Retinal pigment epithelial cell (primary cell): ENCODE data around the gene TRAF2.

Source experiments
- DNase-seq: peaks from one replicate; pipeline ENCODE4 v3.0.0-alpha.2; 2010; ENCODE audit warnings: low read depth
- H3K4me3 ChIP-seq: 2 replicates; pipeline ENCODE4 v1.5.1; 2011; ENCODE audit warnings: mild to moderate bottlenecking, low read length, control low read depth, moderate library complexity
- TF ChIP-seq, protein P1 (sequence below): conservative IDR thresholded peaks from 2 replicates; pipeline ENCODE4 v1.5.1; 2011; ENCODE audit warnings: low read depth, low read length, control low read depth, inconsistent platforms

The TRAF2 gene

DNA sequence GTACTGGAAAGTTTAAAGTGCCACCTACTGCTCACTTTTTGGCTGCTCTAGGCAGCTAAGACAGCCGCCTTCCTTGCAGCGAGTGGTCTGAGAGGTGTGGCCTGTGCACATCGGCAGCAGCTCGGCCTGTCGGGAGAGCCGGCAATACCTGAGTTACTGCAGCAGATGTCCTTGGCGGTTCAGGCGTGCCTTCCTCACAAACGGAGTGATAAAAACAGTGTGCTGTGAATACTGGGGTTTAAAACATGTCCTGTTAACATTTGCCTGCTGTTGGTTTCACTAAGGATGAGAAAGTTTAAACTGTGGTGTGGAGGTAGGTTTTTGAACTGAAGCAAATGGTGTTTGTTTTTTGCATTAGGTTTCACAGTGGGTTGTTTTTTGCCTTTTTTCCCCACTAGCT is 12.9 kb downstream of the TRAF2 start:
- TF ChIP-seq, protein P1, sequence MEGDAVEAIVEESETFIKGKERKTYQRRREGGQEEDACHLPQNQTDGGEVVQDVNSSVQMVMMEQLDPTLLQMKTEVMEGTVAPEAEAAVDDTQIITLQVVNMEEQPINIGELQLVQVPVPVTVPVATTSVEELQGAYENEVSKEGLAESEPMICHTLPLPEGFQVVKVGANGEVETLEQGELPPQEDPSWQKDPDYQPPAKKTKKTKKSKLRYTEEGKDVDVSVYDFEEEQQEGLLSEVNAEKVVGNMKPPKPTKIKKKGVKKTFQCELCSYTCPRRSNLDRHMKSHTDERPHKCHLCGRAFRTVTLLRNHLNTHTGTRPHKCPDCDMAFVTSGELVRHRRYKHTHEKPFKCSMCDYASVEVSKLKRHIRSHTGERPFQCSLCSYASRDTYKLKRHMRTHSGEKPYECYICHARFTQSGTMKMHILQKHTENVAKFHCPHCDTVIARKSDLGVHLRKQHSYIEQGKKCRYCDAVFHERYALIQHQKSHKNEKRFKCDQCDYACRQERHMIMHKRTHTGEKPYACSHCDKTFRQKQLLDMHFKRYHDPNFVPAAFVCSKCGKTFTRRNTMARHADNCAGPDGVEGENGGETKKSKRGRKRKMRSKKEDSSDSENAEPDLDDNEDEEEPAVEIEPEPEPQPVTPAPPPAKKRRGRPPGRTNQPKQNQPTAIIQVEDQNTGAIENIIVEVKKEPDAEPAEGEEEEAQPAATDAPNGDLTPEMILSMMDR, result no peak
- no peak for DNase-seq
- H3K4me3 ChIP-seq, result no peak overlapping the region

DNA sequence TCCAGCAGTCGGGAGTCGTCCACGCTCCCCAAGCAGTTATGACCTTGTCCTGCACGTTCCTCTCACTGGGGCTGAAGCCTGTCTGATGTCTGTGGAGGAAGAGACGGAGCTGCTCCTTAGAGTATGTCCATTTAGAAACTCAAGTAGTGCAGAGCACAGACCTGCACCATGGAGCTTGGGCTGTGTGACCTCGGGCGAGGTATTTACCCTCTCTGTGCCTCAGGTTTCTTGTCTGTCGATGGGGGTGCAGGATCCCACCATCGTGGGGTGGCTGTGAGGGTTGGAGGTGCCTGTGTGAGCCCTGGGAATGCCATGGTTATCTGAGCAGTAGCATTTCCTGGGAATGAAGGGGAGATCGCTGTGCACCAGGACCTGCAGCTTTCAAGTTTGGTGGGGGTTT is 14.2 kb downstream of the TRAF2 start:
- TF ChIP-seq, protein P1, result no peak
- H3K4me3 ChIP-seq, result no peak overlapping the region
- DNase-seq, result no peak

DNA sequence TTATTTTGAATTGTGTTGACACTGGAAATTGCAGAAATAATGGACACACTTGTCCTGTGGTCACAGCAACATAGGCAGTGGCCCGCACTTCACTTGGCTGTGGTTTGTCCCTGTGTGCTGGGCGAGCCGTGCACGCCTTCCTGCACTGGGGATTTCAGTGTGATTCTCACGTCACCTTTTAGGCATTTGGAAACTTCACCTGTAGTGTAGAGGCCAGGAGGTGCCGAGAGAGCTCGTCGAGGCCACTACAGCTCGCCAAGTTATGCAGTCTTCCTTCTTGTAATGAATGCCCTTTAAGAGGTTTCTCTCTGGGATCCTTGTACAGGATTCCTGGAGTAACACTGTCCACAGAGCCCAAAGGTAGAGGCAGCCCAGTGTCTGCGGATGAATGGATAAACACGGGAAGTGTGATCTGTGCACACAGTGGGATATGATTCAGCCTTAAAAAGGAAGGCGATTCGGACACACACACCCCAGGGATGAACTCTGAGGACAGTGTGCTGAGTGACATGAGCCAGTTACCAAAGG is 14.7 kb downstream of the TRAF2 start:
- DNase-seq, result no peak
- TF ChIP-seq, protein P1, result no peak
- no peak overlapping the region for H3K4me3 ChIP-seq

DNA sequence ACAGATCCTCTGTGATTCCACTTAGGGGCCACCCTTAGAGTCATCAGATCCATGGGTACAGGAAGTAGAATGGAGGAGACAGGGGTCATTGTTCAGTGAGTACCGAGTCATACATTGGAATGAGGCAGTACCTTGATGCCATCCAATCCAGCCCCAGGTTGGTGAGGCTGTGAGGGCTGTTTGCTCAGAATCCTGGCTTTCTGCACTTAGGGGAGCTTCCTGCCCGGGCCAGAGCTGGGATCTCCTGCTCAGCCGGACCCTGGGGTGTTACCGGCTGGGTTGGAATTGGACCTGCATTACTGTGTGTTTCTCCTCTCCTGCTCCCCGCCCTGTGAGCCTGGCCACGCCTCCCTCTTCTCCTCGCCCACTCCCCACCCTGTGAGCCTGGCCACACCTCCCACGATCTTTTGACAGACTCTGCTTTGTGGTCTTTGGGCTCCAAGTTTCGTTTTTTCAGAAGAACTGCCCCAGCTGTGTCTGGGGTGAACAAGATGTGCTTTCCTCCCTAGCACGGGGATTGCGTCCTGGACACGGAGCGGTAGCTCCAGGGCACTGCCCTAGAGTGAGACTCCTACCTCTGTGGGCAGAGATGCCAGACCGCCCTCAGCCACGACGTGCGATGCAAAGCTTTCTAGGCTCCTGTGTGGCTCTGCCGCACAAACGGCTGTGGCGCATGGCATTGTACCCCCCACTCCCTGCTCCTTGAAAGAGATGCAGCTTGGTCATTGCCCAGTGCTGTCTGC is 15.4 kb downstream of the TRAF2 start:
- no peak overlapping the region for H3K4me3 ChIP-seq
- TF ChIP-seq, protein P1, result no peak
- DNase-seq, result no peak

DNA sequence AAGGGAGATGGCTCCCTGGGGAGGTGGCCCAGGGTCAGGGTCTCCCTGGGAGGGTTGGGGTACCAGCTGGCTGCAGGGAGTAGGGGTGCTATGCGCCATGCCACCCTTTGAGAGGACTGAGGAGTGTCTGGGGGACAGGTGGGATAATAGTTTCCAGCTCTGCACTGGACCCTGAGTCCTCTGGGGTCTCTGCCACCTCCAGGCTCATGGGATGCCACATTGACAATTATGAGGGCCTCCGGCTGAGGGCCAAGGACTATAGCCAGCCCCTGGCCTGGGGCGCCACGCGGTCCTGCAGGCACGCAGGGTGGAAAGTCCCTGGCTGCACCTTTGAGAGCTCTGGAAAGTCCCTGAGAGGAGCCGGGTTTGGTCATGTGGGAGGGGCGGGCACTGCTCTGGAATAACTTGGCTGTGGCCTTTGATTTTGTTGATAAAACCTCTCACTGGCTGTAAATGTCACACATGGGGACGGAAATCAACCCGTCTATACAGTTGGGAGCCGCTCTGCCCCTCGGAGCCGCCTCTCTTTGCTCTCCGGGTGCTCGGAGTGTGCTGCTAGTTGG is 16.0 kb downstream of the TRAF2 start:
- H3K4me3 ChIP-seq, result no peak overlapping the region
- no peak for DNase-seq
- TF ChIP-seq, protein P1, result no peak

DNA sequence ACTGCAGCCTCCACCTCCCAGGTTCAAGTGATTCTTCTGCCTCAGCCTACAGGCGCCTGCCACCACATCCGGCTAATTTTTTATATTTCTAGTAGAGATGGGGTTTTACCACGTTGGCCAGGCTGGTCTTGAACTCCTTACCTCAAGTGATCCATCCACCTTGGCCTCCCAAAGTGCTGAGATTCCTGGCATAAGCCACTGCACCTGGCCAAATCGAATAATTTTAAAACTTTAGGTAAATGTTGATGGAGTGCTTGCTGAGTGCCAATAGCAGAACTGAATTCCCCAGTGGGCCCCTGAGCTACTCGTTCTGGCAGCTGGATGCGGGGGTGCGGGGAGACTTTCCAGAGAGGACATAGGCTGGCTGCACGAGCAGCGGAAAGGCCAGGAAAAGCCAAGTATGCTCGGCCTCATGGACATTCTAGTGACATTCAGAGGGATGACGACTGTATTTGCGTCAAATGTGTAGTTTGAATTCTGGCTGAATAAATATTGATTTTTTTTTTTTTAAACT is 16.8 kb downstream of the TRAF2 start:
- DNase-seq, result no peak
- TF ChIP-seq, protein P1, result no peak
- no peak overlapping the region for H3K4me3 ChIP-seq

DNA sequence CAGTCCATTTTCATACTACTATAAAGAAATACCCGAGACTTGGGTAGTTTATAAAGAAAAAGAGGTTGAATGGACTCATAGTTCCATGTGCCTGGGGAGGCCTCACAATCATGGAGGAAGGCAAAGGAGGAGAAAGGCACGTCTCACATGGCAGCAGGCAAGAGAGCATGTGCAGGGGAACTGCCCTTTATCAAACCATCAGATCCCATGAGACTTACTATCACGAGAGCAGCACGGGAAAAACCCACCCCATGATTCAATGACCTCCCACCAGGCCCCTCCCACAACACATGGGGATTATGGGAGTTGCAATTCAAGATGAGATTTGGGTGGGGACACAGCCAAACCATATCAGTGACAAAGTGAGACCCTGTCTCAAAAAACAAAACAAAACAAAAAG is 19.9 kb downstream of the TRAF2 start:
- no peak overlapping the region for H3K4me3 ChIP-seq
- TF ChIP-seq, protein P1, result no peak
- DNase-seq, result no peak
